GM18861 (cell line): Measurements from ENCODE around the gene KRTAP9-7.

Source experiments
- ATAC-seq: cut with Tn5 transposase; IDR thresholded peaks from one replicate; pipeline ENCODE4 v1.9.1; 2021; ENCODE audit not compliant: unreplicated experiment

The KRTAP9-7 gene

DNA sequence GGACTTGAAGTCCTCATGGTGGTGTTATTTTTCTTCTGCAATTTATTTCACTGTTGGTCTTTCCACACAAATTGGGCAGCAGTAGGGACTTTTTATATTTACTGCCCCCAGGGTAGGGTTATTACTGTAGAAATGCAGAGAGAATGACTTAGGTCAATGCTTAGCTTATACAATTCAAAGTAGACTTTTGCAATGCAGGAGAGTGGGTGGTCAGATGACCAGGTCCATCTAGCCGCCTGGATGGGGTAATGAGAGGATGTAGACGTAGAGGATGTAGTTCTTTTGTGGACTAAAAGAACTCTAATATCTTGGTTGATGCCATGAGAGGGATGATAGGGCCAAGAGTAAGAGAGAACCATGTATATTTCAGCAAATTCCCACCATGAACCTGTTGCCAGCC lies 42.7 kb downstream of the KRTAP9-7 start:
- no peak for ATAC-seq

DNA sequence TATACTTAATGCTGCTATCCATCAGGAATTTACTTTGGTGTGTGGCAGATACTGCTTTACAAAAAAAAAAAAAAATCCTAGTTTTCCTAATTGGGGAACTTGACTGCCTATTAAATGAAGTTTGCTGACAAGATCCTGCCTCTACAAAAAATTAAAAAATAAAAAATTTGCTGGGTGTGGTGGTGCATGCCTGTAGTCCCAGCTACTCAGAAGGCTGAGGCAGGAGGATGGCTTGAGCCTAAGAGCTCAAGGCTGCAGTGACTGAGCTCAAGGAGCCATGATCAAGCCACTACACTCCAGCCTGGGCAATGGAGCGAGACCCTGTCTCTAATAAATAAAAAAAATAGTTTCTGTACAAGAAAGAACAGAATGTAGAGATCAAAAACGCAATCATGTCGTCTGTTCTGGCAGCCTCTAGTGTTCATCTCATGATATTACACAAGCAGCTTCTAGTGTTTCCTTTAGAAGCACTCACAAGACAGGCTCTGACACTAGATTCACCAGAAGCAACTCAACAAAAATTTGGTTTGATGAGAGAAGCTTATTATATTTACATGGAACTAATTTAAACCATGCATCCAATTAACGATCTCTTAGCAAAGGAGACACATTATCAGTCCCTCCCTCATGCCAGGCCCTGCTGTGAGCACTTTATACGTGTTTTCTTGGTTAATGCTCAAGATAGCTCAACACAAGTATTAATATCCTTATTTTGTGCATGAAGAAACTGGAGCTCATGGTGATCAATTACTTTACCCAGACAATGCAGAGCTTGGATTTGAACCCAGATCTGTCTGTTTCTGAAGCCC lies 46.8 kb downstream of the KRTAP9-7 start:
- no peak for ATAC-seq

- ATAC-seq = no peak
These were observed 47.7 kb downstream of the KRTAP9-7 start for GRCh38 chr17:41322903-41323895.

GRCh38 chr17:41324180-41325075 lies 48.9 kb downstream of the KRTAP9-7 start:
- ATAC-seq = no peak

- no peak for ATAC-seq
These were observed 49.6 kb downstream of the KRTAP9-7 start for GRCh38 chr17:41325126-41325525.

DNA sequence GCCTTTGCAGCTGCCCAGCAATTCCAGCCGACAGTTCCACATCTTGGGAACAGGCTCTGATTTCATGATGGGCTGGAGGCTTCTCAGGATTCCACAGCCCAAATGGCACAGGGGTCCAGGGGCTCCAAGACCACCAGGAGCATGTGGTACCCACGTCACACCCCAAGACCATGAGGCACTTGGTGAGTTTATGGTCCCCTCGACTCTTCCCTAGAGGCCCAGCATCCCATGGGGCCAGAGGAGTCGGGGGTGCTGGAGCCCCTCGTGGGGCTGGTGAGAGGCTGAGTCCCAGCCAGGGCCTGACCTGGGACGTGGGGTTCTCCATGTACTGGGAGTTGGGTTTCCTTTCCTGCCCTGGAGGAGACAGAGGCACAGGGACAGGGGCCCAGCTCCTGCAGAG lies 50.1 kb downstream of the KRTAP9-7 start:
- ATAC-seq = no peak
